B cell (primary cell): ENCODE measurements around the gene RLN3. TPM values are rescaled to one million over a fixed set of nuclear protein-coding genes. Genes with fewer than 3 reads are reported as not detected.
"Not testable (repeated sequence)": the region's sequence is repeated elsewhere in the genome, so short reads cannot be mapped to it uniquely, and the experiment has no call there.

ENCODE experiments used
- ATAC-seq: fragments of 200-7000 bp; cut with Tn5 transposase; one replicate; pipeline ENCODE4 v1.10.0; 2021; ENCODE audit warnings: low read depth, mild to moderate bottlenecking, moderate number of reproducible peaks, moderate library complexity
- CTCF ChIA-PET: fragments of 350-600 bp; sonication (Branson Sonifier 250); formaldehyde crosslinking; loops from one replicate; lab custom pipeline; 2021; ENCODE audit warnings: antibody characterized with exemption, inconsistent platforms; lab: Charles Lee
- POLR2A ChIA-PET: fragments of 350-600 bp; sonication (Branson Sonifier 250); formaldehyde crosslinking; loops from one replicate; lab custom pipeline; 2021; ENCODE audit warnings: antibody characterized with exemption; lab: Charles Lee
- DNase-seq: peaks from one replicate; pipeline ENCODE4 v3.0.0; 2013
- H2AFZ ChIP-seq: 2 replicates; pipeline ENCODE4 v1.6.1; 2012; ENCODE audit warnings: mild to moderate bottlenecking, low read depth, low read length; ENCODE audit not compliant: insufficient read depth, poor library complexity, severe bottlenecking
- H3K27ac ChIP-seq, 2 donors: 1 replicate in 1 of 2; 2 replicates in 1 of 2; pipeline ENCODE4 v1.5.1; 2012 to 2013; ENCODE audit warnings: low read length in 2 of 2, mild to moderate bottlenecking in 2 of 2, moderate library complexity in 1 of 2
- H3K27me3 ChIP-seq, 4 experiments: fragments of 200-600 bp in 1 of 4; sonication (generic) in 1 of 4; replicated peaks in 1 of 4; 1 replicate in 2 of 4; 2 replicates in 2 of 4; pipeline versions ENCODE4 v1.6.1 to v1.7.0; 2013 to 2016; ENCODE audit warnings: low read length in 3 of 4, mild to moderate bottlenecking in 2 of 4, mixed read lengths in 1 of 4, moderate library complexity in 1 of 4; ENCODE audit not compliant: insufficient read depth in 4 of 4, control insufficient read depth in 3 of 4; ENCODE audit errors: control extremely low read depth in 1 of 4
- H3K36me3 ChIP-seq, 2 experiments: replicated peaks in 1 of 2; 1 replicate in 1 of 2; 2 replicates in 1 of 2; pipeline versions ENCODE4 v1.6.1 to v1.7.1; 2013; ENCODE audit warnings: low read length in 1 of 2; ENCODE audit not compliant: insufficient read depth in 2 of 2, control insufficient read depth in 1 of 2; ENCODE audit errors: control extremely low read depth in 1 of 2, extremely low read depth in 1 of 2
- H3K4me1 ChIP-seq, 2 donors: fragments of 200-600 bp in 1 of 2; sonication (generic) in 1 of 2; 1 replicate in 1 of 2; 2 replicates in 1 of 2; pipeline versions ENCODE4 v1.5.1 to v1.6.1; 2013 to 2017; ENCODE audit warnings: low read length in 2 of 2; ENCODE audit not compliant: control insufficient read depth in 2 of 2, insufficient read depth in 2 of 2
- H3K4me2 ChIP-seq: replicated peaks from 2 replicates; pipeline ENCODE3; 2012; ENCODE audit warnings: mild to moderate bottlenecking, low read depth, low read length; ENCODE audit not compliant: poor library complexity, severe bottlenecking
- H3K4me3 ChIP-seq, 5 experiments: fragments of 200-600 bp in 1 of 5; sonication (generic) in 1 of 5; 1 replicate in 3 of 5; 2 replicates in 2 of 5; pipeline versions ENCODE4 v1.5.1 to v1.7.0; 2011 to 2016; ENCODE audit warnings: low read length in 4 of 5, mild to moderate bottlenecking in 4 of 5, low read depth in 2 of 5, control low read depth in 1 of 5, moderate library complexity in 1 of 5; ENCODE audit not compliant: insufficient read depth in 1 of 5; ENCODE audit errors: control extremely low read depth in 1 of 5, extremely low read depth in 1 of 5
- H3K79me2 ChIP-seq: fragments of 200-600 bp; sonication (generic); one replicate; pipeline ENCODE4 v1.6.0; 2016; ENCODE audit warnings: low read length; ENCODE audit not compliant: control insufficient read depth, insufficient read depth
- H3K9ac ChIP-seq: fragments of 200-600 bp; sonication (generic); 2 replicates; pipeline ENCODE4 v1.6.1; 2017; ENCODE audit warnings: mild to moderate bottlenecking, low read length, moderate library complexity
- H3K9me3 ChIP-seq, 3 donors: one replicate each; pipeline versions ENCODE4 v1.6.1 to v1.7.1; 2013; ENCODE audit warnings: low read length in 2 of 3; ENCODE audit not compliant: control insufficient read depth in 2 of 3, insufficient read depth in 1 of 3; ENCODE audit errors: control extremely low read depth in 1 of 3
- H4K20me1 ChIP-seq: 2 replicates; pipeline ENCODE4 v1.6.0; 2012; ENCODE audit warnings: mild to moderate bottlenecking, low read length; ENCODE audit not compliant: insufficient read depth, control insufficient read depth, poor library complexity, severe bottlenecking
- H3K27ac Mint-ChIP-seq: one replicate; pipeline ENCODE4 v1.8.0; 2021; ENCODE audit warnings: mixed read lengths
- H3K27me3 Mint-ChIP-seq: one replicate; pipeline ENCODE4 v1.8.0; 2021; ENCODE audit warnings: mixed read lengths
- H3K4me1 Mint-ChIP-seq: one replicate; pipeline ENCODE4 v1.8.0; 2021; ENCODE audit warnings: mixed read lengths
- H3K4me3 Mint-ChIP-seq: one replicate; pipeline ENCODE4 v1.8.0; 2021; ENCODE audit warnings: mixed read lengths
- H3K9me3 Mint-ChIP-seq: one replicate; pipeline ENCODE4 v1.8.0; 2022; ENCODE audit warnings: mixed read lengths; ENCODE audit not compliant: insufficient read depth
- CTCF ChIP-seq: fragments of 200-600 bp; IDR thresholded peaks from one replicate; pipeline ENCODE4 v1.8.0; 2022; ENCODE audit warnings: antibody characterized with exemption, mild to moderate bottlenecking
- EZH2 ChIP-seq: IDR thresholded peaks from 2 replicates; pipeline ENCODE4 v1.6.1; 2012; ENCODE audit warnings: borderline replicate concordance, low read depth, mild to moderate bottlenecking, moderate library complexity, low read length; ENCODE audit not compliant: insufficient read depth, poor library complexity, severe bottlenecking
- WGBS: methylation state at CpG from one replicate; pipeline ENCODE4 v1.1.5; 2013; ENCODE audit warnings: missing lambda C conversion rate; ENCODE audit not compliant: insufficient coverage; 5-methylcytosine and 5-hydroxymethylcytosine counted together
- intact Hi-C: fragments of 100-400 bp; cut with micrococcal nuclease; formaldehyde crosslinking; loops from one replicate; pipeline ENCODE4 v1.10.0; 2022
- polyA plus RNA-seq: library from polyadenylated mRNA; depleted of rRNA; stranded (reverse); fragments of >200 nt; gene quantifications from 2 replicates; pipeline ENCODE4 v1.2.3, GENCODE V29; 2012
- total RNA-seq, 2 donors: library from RNA; stranded (reverse); fragments of 120-200 nt in 1 of 2; gene quantifications; 1 replicate in 1 of 2; 2 replicates in 1 of 2; pipeline versions ENCODE4 v1.2.3 to v1.2.4, GENCODE V29; 2013 to 2022

RLN3 gene
- total and polyA plus RNA-seq, 2 donors (not counting 1 experiment from before 2014, with no cell fraction given): 0.42 TPM; not detected in 1

- Mint-ChIP-seq H3K4me1 (peaks cover 32% of the 10 kb centered on the region), H3K9me3 (no peaks in the 10 kb centered on the region), H3K27me3 (no peaks in the 10 kb centered on the region), H3K4me3 (peak overlapping the region; percentile 42), H3K27ac (peak overlapping the region; percentile 42)
- Histone ChIP-seq H3K9me3 (no peaks in the 10 kb centered on the region), H4K20me1 (no peaks in the 10 kb centered on the region), H3K4me3 (peak overlapping the region in 2 of 5 experiments; percentile 30 to 53), H2AFZ (no peak overlapping the region), H3K4me2 (peak overlapping the region; percentile 73), H3K27ac (no peak overlapping the region), H3K9ac (no peak overlapping the region), H3K36me3 (no peaks in the 10 kb centered on the region), H3K4me1 (peaks cover 28 to 60% of the 10 kb centered on the region in 2 donors), H3K27me3 (no peaks in the 10 kb centered on the region), H3K79me2 (peaks cover 12% of the 10 kb centered on the region)
- ATAC-seq (peak; percentile 62), DNase-seq (peak; percentile 81)
- 20% methylated on average over 1 of the region's 6 CpGs for WGBS
- no peak for TF ChIP-seq EZH2
- no peak for TF ChIP-seq CTCF
- ChIA-PET POLR2A (interaction anchor here (0.6 to 1.7 kb wide), 11 partner anchors 10 to 350 kb away, joined by 3 to 17 read pairs (median 7); partner anchors contain the start of genes ASF1B, IL27RA and RFX1), CTCF (interaction anchor here (0.6 to 2.9 kb wide), 8 partner anchors 9 to 1105 kb away, joined by 3 to 30 read pairs (median 7); partner anchors contain the start of genes IL27RA and RLN3)
- intact Hi-C loops: loop anchor here (1.0 kb wide), 2 partner anchors 13 to 14 kb away; no protein-coding TSS in a partner anchor
Observed at GRCh38 chr19:14019100-14019499, 8.8 kb upstream of the RLN3 start.

- H3K9me3 ChIP-seq, H3K27me3 ChIP-seq, H3K36me3 ChIP-seq, H4K20me1 ChIP-seq, H2AFZ ChIP-seq, H3K79me2 ChIP-seq, H3K4me3 Mint-ChIP-seq, ATAC-seq, H3K4me2 ChIP-seq, DNase-seq, H3K9me3 Mint-ChIP-seq, H3K27ac ChIP-seq, H3K9ac ChIP-seq, H3K4me3 ChIP-seq, H3K27me3 Mint-ChIP-seq: not testable (repeated sequence)
- WGBS: 80% methylated on average over 2 of the region's 3 CpGs
- Mint-ChIP-seq H3K27ac (peak overlapping the region; percentile 26), H3K4me1 (peaks cover 27% of the 10 kb centered on the region)
- intact Hi-C loops: loop anchor here (1.0 kb wide), 2 partner anchors 13 to 14 kb away; no protein-coding TSS in a partner anchor
- POLR2A ChIA-PET: interaction anchor here (0.6 to 1.7 kb wide), 6 partner anchors 12 to 233 kb away, joined by 3 to 17 read pairs (median 5); partner anchors contain the start of genes ASF1B, IL27RA and RFX1
- CTCF ChIA-PET: interaction anchor here (0.6 to 2.9 kb wide), 7 partner anchors 9 to 1105 kb away, joined by 3 to 30 read pairs (median 7); partner anchors contain the start of genes IL27RA and RLN3
- peaks cover 24 to 54% of the 10 kb centered on the region in 2 donors for H3K4me1 ChIP-seq
Observed at GRCh38 chr19:14019739-14020138, 8.2 kb upstream of the RLN3 start.
